Measurements from ENCODE around the gene INAFM1. TPM values are rescaled to one million over a fixed set of nuclear protein-coding genes. Genes with fewer than 3 reads are reported as not detected.

Gene INAFM1
- total and polyA plus RNA-seq, 9 of the 15 experiments (the other 6 are each of a cell fraction or from before 2014, with no cell fraction given), result 0.71 to 30.9 (median 3.1) TPM

DNA sequence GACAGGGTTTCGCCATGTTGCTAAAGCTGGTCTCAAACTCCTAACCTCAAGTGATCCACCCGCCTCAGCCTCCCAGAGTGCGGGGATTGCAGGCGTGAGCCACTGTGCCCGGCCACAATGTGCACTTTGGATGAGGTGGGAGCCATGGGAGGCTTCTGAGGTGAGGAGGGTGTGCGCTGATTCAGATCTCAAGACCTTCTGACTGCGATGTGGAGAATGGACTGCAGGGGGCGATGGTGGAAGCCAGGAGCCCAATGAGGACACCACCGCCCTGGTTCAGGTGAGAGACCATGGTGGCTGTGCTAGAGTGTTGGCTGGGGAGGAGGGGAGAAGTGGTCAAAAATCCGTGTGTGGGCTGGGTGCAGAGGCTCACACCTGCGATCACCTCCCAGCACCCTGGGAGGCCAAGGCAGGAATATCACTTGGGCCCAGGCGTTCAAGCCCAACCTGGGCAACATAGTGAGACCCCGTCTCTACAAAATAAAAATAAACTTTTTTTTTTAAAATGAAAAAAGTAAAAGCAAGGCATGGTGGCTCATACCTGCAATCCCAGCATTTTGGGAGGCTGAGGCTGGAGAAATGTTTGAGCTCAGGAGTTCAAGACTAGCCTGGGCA lies 5.6 kb downstream of the INAFM1 start (continued):
- TF ChIP-seq RCOR1 (IDR thresholded peaks at IDR 0.05; ENCODE audit: borderline replicate concordance in 1 of 2, low read depth in 2 of 2, low read length in 2 of 2) (peak in 1 of 2 experiments; percentile 70; a peak in 2 of 4 replicates), GATA2 (CRISPR knock-in tag; IDR thresholded peaks at IDR 0.05) (peak; percentile 81), CBX1 (IDR thresholded peaks at IDR 0.05; ENCODE audit: low read depth) (0 out of 2 replicates have a peak, but pooled peaks have one; percentile 23), TEAD2 (tag; IDR thresholded peaks at IDR 0.05) (no peak), LCOR (CRISPR knock-in tag; IDR thresholded peaks at IDR 0.05) (0 out of 2 replicates have a peak, but pooled peaks have one; percentile 33), ZNF121 (CRISPR knock-in tag; conservative IDR thresholded peaks at IDR 0.05) (peak; percentile 99)
- TF ChIP-seq, protein P1, sequence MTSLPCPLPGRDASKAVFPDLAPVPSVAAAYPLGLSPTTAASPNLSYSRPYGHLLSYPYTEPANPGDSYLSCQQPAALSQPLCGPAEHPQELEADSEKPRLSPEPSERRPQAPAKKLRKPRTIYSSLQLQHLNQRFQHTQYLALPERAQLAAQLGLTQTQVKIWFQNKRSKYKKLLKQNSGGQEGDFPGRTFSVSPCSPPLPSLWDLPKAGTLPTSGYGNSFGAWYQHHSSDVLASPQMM (CRISPR knock-in tag; IDR thresholded peaks at IDR 0.05), result no peak
- TF ChIP-seq, protein P2, sequence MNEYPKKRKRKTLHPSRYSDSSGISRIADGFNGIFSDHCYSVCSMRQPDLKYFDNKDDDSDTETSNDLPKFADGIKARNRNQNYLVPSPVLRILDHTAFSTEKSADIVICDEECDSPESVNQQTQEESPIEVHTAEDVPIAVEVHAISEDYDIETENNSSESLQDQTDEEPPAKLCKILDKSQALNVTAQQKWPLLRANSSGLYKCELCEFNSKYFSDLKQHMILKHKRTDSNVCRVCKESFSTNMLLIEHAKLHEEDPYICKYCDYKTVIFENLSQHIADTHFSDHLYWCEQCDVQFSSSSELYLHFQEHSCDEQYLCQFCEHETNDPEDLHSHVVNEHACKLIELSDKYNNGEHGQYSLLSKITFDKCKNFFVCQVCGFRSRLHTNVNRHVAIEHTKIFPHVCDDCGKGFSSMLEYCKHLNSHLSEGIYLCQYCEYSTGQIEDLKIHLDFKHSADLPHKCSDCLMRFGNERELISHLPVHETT (CRISPR knock-in tag; conservative IDR thresholded peaks at IDR 0.05 in 1 of 2, IDR thresholded peaks at IDR 0.05 in 1 of 2), result no peak

Data from K562 (cell line).